HUDEP-2 (cell line): ENCODE data around the gene KIF3C.

Source experiments
- DNase-seq, 76 experiments: peaks; one replicate each; lab custom pipeline; 2025; ENCODE audit not compliant: unreplicated experiment in 76 of 76; lab: John Stamatoyannopoulos, UW

The KIF3C gene

GRCh38 chr2:25881764-25882163 is 100.5 kb downstream of the KIF3C start:
- DNase-seq = peak in 39 of 76 experiments; percentile 3 to 63 (median 21)

GRCh38 chr2:25879133-25879730 is 103.1 kb downstream of the KIF3C start:
- DNase-seq = no peak

- DNase-seq = peak in 75 of 76 experiments; percentile 33 to 98 (median 94)
Observed at GRCh38 chr2:25878361-25879132, 103.8 kb downstream of the KIF3C start, which contains the start of gene ASXL2. ASXL2 (minus strand) TSS chr2:25878487; CDS start chr2:25878222, 265 bp downstream.

GRCh38 chr2:25877431-25878360 is 104.6 kb downstream of the KIF3C start:
- peak in 67 of 76 experiments; percentile 5 to 85 (median 46) for DNase-seq
